ENCODE results near the gene MAD1L1. TPM values are rescaled to one million over a fixed set of nuclear protein-coding genes. Genes with fewer than 3 reads are reported as not detected.

The MAD1L1 gene
- total RNA-seq, 2 experiments from 2014 or later: 58.3 to 65.3 TPM

GRCh38 chr7:1913466-1914282, 319.1 kb downstream of the MAD1L1 start:
- no peak overlapping the region for H3K4me3 ChIP-seq (ENCODE audit: low read depth, low read length, poor library complexity, severe bottlenecking)
- H3K36me3 ChIP-seq (ENCODE audit: insufficient read depth, low read length): no peaks in the 10 kb centered on the region
- no peaks in the 10 kb centered on the region for H3K4me1 ChIP-seq (ENCODE audit: insufficient read depth, low read length, poor library complexity, severe bottlenecking)
- no peaks in the 10 kb centered on the region for H4K20me1 ChIP-seq (ENCODE audit: insufficient read depth, low read length)
- no TSS peak for BruUV-seq (replicated peaks)
- ChIA-PET CTCF (ENCODE audit: unreplicated experiment) (no interaction called here), POLR2A (no interaction called here)
- no peak for DNase-seq (ENCODE audit: low spot score)
- H3K4me2 ChIP-seq (ENCODE audit: low read length): no peak overlapping the region
- intact Hi-C loops (cut with micrococcal nuclease; ENCODE audit: unreplicated experiment): no loop called here
- H2AFZ ChIP-seq (ENCODE audit: low read length): no peak overlapping the region
- no peak overlapping the region for H3K27ac ChIP-seq (ENCODE audit: low read depth, low read length, poor library complexity, severe bottlenecking)
- H3K9me3 ChIP-seq (ENCODE audit: low read length): no peaks in the 10 kb centered on the region
- H3K79me2 ChIP-seq (ENCODE audit: insufficient read depth, low read depth, low read length): no peaks in the 10 kb centered on the region
- no peaks in the 10 kb centered on the region for H3K9me2 ChIP-seq (ENCODE audit: insufficient read depth, low read length)
- TF ChIP-seq EZH2phosphoT487 (IDR thresholded peaks at IDR 0.05; ENCODE audit: borderline replicate concordance, low read depth, low read length): no peak
- no peak for TF ChIP-seq CTCF (conservative IDR thresholded peaks at IDR 0.05; ENCODE audit: low read length)

GRCh38 chr7:1912593-1913465, 319.9 kb downstream of the MAD1L1 start:
- H2AFZ ChIP-seq (ENCODE audit: low read length): no peak overlapping the region
- no peaks in the 10 kb centered on the region for H3K9me2 ChIP-seq (ENCODE audit: insufficient read depth, low read length)
- intact Hi-C loops (cut with micrococcal nuclease; ENCODE audit: unreplicated experiment): no loop called here
- no peaks in the 10 kb centered on the region for H3K36me3 ChIP-seq (ENCODE audit: insufficient read depth, low read length)
- no peak overlapping the region for H3K4me3 ChIP-seq (ENCODE audit: low read depth, low read length, poor library complexity, severe bottlenecking)
- TF ChIP-seq CTCF (conservative IDR thresholded peaks at IDR 0.05; ENCODE audit: low read length): no peak
- no peak for TF ChIP-seq EZH2phosphoT487 (IDR thresholded peaks at IDR 0.05; ENCODE audit: borderline replicate concordance, low read depth, low read length)
- CTCF ChIA-PET (ENCODE audit: unreplicated experiment): no interaction called here
- H3K4me2 ChIP-seq (ENCODE audit: low read length): no peak overlapping the region
- BruUV-seq (replicated peaks): no TSS peak
- no peaks in the 10 kb centered on the region for H4K20me1 ChIP-seq (ENCODE audit: insufficient read depth, low read length)
- H3K27ac ChIP-seq (ENCODE audit: low read depth, low read length, poor library complexity, severe bottlenecking): no peak overlapping the region
- DNase-seq (ENCODE audit: low spot score): no peak
- H3K79me2 ChIP-seq (ENCODE audit: insufficient read depth, low read depth, low read length): no peaks in the 10 kb centered on the region
- H3K4me1 ChIP-seq (ENCODE audit: insufficient read depth, low read length, poor library complexity, severe bottlenecking): no peaks in the 10 kb centered on the region
- POLR2A ChIA-PET: no interaction called here
- H3K9me3 ChIP-seq (ENCODE audit: low read length): no peaks in the 10 kb centered on the region

All from OCI-LY7 (cell line).